Large intestine (tissue), 3 donors: ENCODE results near the gene ASTN2. TPM values are rescaled to one million over a fixed set of nuclear protein-coding genes. Genes with fewer than 3 reads are reported as not detected.

Experiments
- DNase-seq, 2 donors: peaks; one replicate each; pipeline versions ENCODE4 v3.0.0 to v3.0.0-alpha.2; 2013
- H3K27ac ChIP-seq: one replicate; pipeline ENCODE4 v1.5.1; 2013; ENCODE audit warnings: low read length
- H3K27me3 ChIP-seq: 2 replicates; pipeline ENCODE4 v1.6.1; 2013; ENCODE audit warnings: low read length; ENCODE audit not compliant: control insufficient read depth, insufficient read depth
- H3K36me3 ChIP-seq: 2 replicates; pipeline ENCODE4 v1.6.1; 2013; ENCODE audit warnings: low read length; ENCODE audit not compliant: control insufficient read depth, insufficient read depth
- H3K4me1 ChIP-seq: one replicate; pipeline ENCODE4 v1.6.1; 2013; ENCODE audit warnings: low read length; ENCODE audit not compliant: control insufficient read depth, insufficient read depth
- H3K4me3 ChIP-seq: one replicate; pipeline ENCODE4 v1.5.1; 2013; ENCODE audit warnings: low read length
- H3K9me3 ChIP-seq: one replicate; pipeline ENCODE4 v1.6.1; 2013; ENCODE audit warnings: mild to moderate bottlenecking, low read depth, low read length, moderate library complexity; ENCODE audit not compliant: control insufficient read depth
- WGBS: methylation state at CpG from one replicate; pipeline ENCODE4 v1.1.5; 2013; ENCODE audit warnings: low lambda C conversion rate; ENCODE audit not compliant: insufficient coverage; 5-methylcytosine and 5-hydroxymethylcytosine counted together
- polyA plus RNA-seq: library from polyadenylated mRNA; unstranded; fragments of 120-200 nt; gene quantifications from one replicate; pipeline ENCODE4 v1.2.1, GENCODE V29; 2013

The ASTN2 gene
- polyA plus RNA-seq, 1 donor = 11.4 TPM

DNA sequence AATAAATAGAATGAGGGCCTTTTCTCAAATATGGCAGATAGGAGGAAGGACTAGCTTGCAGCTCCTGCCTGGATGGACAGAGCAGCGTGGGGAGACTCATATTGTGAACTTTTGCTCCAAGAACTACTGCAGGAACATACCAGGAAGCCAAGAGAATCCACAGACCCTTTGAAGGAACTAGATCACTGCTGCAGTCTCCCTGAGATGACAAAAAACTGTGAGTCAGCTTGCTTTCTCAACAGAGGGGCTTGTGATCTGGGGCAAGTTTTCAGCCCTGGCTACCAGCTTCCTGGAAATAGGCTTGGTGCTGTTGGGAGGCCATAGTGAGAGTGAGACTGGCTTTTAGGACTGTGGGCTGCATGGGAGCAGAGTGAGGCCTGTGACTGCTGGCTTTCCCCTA is 898.4 kb downstream of the ASTN2 start:
- H3K4me1 ChIP-seq = no peaks in the 10 kb centered on the region
- no peak for DNase-seq
- no CpG with 5 or more reads among the region's 1 CpG for WGBS
- no peak overlapping the region for H3K27ac ChIP-seq
- H3K9me3 ChIP-seq = peaks cover 3% of the 10 kb centered on the region
- no peaks in the 10 kb centered on the region for H3K27me3 ChIP-seq
- no peak overlapping the region for H3K4me3 ChIP-seq
- H3K36me3 ChIP-seq = no peaks in the 10 kb centered on the region

DNA sequence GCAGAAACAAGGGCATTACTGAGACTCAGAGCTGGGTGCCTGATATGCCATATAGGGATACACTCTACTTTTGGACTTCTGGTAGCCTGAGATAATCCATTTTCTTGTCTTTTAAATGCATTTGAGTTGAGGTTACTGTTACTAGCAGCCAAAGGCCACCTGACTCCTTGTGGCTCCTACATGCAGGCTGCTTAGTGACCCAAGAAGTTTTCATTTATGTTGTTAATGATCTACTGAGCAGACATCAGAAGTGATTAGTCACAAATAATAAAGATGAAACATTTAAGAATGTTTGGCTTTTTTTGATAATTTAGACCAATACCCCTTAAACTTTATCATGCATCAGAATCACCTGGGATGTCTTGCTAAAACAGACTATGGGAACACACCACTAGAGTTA is 899.3 kb downstream of the ASTN2 start:
- Histone ChIP-seq H3K36me3 (no peaks in the 10 kb centered on the region), H3K4me3 (no peak overlapping the region), H3K27ac (no peak overlapping the region), H3K4me1 (no peaks in the 10 kb centered on the region), H3K27me3 (no peaks in the 10 kb centered on the region), H3K9me3 (peaks cover 3% of the 10 kb centered on the region)
- DNase-seq = no peak

DNA sequence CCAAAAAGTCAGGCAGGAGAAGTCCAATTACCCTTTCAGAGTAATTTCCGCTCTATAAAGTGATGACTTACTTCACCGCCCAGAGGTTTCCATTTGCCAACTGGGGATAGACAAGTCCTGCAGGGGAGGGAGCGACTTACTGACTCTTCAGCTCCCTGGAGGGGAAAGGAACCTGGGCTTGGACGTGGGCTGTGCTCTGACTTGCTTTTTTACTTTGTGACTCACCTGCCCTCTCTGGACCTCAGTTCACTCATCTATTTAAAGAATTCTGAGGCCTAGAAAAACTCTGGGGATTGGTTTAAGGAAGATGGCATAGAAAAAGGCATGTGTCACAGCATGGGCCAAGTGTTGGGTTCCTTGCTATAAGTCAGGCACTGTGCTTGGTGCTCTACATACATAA is 908.2 kb downstream of the ASTN2 start:
- Histone ChIP-seq H3K36me3 (no peaks in the 10 kb centered on the region), H3K9me3 (no peaks in the 10 kb centered on the region), H3K4me1 (peaks cover 12% of the 10 kb centered on the region), H3K4me3 (no peak overlapping the region), H3K27ac (no peak overlapping the region), H3K27me3 (no peaks in the 10 kb centered on the region)
- no CpG with 5 or more reads among the region's 4 CpGs for WGBS
- DNase-seq = no peak

DNA sequence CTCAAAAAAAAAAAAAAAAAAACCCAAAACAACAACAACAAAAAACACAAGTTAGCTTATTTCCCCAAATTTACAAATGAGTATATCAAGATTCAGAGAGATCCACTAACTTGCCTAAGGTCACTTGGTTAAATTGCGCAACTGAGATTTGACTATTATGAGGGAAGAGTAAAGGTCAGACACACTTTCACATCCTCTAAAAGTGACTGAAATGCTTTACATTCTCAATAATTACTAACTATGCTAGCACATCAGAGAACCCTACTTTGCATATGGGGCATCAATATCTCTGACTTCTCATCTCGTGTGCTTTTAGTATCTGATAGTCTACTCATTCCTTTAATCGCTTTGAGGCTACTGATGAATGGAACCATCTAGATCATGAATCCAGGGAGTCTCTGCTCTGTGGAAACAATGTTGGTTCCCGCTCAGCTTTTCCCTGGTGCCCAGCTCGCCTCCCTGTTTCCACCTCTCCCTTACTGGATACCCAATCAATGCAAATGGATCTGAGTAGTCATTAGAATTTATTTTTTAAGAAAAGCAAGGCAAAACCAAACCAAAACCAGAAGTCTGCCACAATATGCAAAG is 909.9 kb downstream of the ASTN2 start:
- DNase-seq = peak in 1 of 2 donors; percentile 69
- no peaks in the 10 kb centered on the region for H3K27me3 ChIP-seq

DNA sequence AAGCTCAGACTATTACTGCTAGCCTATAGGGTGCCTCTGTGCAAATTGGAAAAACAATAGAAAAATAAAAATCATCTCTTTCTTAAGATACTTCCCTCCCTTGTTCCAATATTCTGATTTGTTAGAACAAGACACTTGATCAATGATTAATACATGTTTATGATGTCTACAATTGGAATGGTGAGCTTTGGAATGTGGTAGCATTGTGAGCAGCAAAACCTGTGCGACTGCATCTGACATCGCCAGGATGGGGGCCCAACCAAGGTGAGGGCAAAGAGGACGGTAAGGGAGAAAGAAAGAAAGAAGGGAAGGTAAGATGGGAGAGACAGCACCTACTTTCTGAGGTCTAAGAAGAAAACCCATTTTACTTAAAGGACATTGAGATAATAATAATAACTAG is 910.8 kb downstream of the ASTN2 start:
- Histone ChIP-seq H3K27me3 (no peaks in the 10 kb centered on the region), H3K27ac (peak overlapping the region; percentile 35), H3K4me1 (peaks cover 20% of the 10 kb centered on the region), H3K36me3 (no peaks in the 10 kb centered on the region), H3K4me3 (no peak overlapping the region), H3K9me3 (no peaks in the 10 kb centered on the region)
- DNase-seq = peak; percentile 72 to 80
- WGBS = 0% methylated on average over 1 of the region's 3 CpGs

More for the DNA sequence above, 909.9 kb downstream of the ASTN2 start:
- no peak overlapping the region for H3K4me3 ChIP-seq
- no peaks in the 10 kb centered on the region for H3K36me3 ChIP-seq
- 60% methylated on average over 1 of the region's 5 CpGs for WGBS
- H3K27ac ChIP-seq = no peak overlapping the region
- H3K9me3 ChIP-seq = no peaks in the 10 kb centered on the region
- H3K4me1 ChIP-seq = peaks cover 18% of the 10 kb centered on the region

DNA sequence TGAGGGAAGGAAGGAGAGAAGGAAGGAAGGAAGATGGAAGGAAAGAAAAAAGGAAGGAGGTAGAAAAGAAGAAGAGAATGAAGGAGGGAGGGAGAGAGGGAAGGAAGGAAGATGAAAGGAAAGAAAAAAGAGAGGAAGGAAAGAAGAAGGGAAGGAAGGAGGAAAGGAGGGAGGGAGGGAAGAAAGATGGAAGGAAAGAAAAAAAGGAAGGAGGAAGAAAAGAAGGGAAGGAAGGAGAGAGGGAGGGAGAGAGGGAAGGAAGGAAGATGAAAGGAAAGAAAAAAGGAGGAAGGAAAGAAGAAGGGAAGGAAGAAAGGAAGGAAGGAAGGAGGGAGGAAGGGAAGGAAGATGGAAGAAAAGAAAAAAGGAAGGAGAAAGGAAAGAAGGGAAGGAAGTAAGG is 912.1 kb downstream of the ASTN2 start:
- Histone ChIP-seq H3K4me1 (peaks cover 20% of the 10 kb centered on the region), H3K27ac (no peak overlapping the region), H3K4me3 (no peak overlapping the region), H3K36me3 (no peaks in the 10 kb centered on the region), H3K27me3 (no peaks in the 10 kb centered on the region), H3K9me3 (no peaks in the 10 kb centered on the region)
- no peak for DNase-seq

DNA sequence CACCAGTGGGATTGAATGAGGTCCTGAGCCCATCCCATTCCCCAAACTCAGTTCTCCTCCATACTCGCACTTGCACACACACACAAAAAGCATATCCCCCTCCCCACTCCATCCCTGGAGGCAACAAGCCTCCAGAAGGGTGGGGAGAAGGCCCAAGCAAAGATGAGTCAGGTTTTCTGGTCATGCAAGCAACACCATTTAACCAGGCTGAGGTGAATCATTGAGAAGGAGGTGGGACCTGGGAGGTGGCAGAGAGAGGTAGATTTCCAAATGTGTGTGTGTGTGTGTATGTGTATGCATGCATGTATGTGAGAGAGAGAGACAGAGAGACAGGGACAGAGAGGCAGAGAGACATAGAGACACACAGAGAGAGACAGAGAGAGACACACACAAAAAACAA is 913.0 kb downstream of the ASTN2 start:
- Histone ChIP-seq H3K27ac (no peak overlapping the region), H3K4me1 (peaks cover 20% of the 10 kb centered on the region), H3K36me3 (no peaks in the 10 kb centered on the region), H3K27me3 (no peaks in the 10 kb centered on the region), H3K4me3 (no peak overlapping the region), H3K9me3 (no peaks in the 10 kb centered on the region)
- DNase-seq = no peak
- WGBS = no CpG with 5 or more reads among the region's 1 CpG

DNA sequence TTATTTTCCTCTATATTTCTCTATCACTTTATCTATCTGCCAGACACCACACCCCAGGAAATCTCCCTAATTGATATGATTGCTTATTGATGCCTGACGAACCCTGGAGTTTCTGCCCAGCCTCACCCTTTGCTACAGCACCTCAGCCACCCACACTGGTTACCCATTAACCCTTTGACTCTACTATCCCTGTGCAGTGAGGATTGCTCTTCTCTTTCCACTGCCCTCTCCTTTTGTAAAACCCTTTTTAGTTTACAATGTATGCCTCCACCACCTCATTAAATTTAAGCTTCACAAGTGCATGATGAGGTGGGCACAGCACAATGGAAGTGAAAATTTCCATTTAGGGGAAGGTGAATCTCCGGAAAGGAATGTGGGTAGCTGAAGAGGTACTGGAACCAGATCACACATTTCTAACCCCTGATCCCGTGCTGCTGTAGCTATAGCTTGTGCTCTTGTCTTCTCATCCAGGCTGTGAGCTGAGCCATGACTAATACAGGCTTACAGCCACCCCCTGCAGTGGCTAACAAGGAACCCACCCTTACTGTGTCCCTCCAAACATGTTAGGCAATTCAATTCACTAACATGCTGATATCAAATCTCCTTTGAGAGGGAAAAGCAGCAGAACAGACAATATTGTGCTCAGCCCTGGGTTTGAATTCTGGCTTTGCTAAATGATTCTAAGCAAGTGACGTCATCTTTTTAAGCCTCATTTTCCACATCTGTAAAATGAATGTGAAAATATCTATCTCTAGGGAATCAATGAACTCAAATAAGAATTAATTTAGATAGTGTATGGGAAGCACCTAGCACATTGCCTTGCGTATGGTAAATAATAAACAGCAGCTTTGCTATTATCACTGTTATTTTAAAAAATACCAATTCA is 914.6 kb downstream of the ASTN2 start:
- Histone ChIP-seq H3K4me1 (peaks cover 20% of the 10 kb centered on the region), H3K27ac (no peak overlapping the region), H3K9me3 (no peaks in the 10 kb centered on the region), H3K27me3 (no peaks in the 10 kb centered on the region), H3K4me3 (no peak overlapping the region), H3K36me3 (no peaks in the 10 kb centered on the region)
- no CpG with 5 or more reads among the region's 5 CpGs for WGBS
- DNase-seq = peak in 1 of 2 donors; percentile 33

DNA sequence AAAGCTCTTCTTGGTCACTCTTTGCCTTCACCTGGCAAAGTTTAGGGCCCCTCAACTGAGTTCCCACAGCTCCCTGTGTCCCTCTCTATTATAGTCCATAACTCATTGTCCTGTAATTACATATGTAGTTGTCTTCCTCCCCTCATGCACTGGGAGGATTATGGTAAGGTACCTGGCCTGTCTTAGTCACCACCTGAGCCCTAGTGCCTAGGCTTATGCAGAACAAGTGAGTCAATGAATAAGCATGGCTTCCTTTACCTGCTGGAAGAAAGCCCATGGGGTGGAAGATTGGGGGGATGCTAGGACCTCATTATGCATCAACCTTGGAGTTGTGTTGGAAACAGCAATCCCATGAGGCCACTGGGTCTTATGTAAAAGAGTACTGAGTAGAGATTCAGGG is 915.4 kb downstream of the ASTN2 start:
- Histone ChIP-seq H3K27me3 (no peaks in the 10 kb centered on the region), H3K9me3 (no peaks in the 10 kb centered on the region), H3K36me3 (no peaks in the 10 kb centered on the region), H3K4me3 (no peak overlapping the region), H3K27ac (no peak overlapping the region), H3K4me1 (peaks cover 18% of the 10 kb centered on the region)
- no peak for DNase-seq

DNA sequence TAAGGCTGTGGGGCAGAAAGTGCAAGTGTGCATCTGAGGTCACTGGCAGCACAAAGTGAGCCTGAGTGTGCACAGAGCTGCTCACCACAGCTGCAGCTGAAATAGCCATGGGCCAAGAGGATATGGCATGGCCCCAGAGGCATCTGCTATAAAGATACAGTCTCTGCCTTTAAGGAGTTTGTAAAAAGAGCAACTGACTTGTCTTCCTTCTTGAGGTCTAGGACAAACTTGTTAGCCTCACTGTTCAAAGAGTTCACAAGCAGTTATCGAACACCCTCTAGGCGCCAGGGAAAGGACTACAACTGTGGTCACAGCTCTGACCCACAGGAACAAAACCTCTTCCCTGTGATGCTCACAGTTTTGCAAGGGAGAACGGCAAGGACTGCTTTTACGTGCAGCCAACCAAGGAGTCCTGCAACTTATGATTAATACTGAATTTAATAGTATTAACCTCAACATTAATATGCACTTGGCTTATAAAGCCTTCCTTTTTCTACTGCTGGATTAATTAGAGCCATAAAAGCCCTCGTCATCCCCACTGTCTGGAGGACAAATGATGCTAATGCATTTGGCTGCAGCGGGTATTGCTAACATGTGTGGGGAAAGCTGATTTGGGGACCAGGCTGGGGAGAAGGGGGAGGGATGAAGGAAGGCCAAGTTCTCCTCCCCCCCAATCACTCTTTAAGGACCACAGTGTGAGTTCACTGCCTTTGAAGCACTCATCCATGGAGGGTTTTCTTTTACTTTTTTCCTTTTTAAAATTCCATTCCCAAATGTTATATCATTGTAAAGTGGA is 917.6 kb downstream of the ASTN2 start:
- WGBS = 100% methylated on average over 1 of the region's 6 CpGs

More for the DNA sequence above, 917.6 kb downstream of the ASTN2 start:
- Histone ChIP-seq H3K27ac (no peak overlapping the region), H3K4me3 (no peak overlapping the region), H3K36me3 (no peaks in the 10 kb centered on the region), H3K27me3 (no peaks in the 10 kb centered on the region), H3K4me1 (peaks cover 8% of the 10 kb centered on the region), H3K9me3 (no peaks in the 10 kb centered on the region)
- no peak for DNase-seq
